Adrenal gland (tissue), 12 donors: ENCODE results near the gene PSIP1. TPM values are rescaled to one million over a fixed set of nuclear protein-coding genes. Genes with fewer than 3 reads are reported as not detected.
A peak's percentile ranks its signal among the peaks of the same experiment; 100 is the strongest.
"Not testable (repeated sequence)": the region's sequence is repeated elsewhere in the genome, so short reads cannot be mapped to it uniquely, and the experiment has no call there.

Experiments
- DNase-seq, 7 donors: peaks; one replicate each; pipeline ENCODE4 v3.0.0-alpha.2; 2019 to 2020
- H3K27ac ChIP-seq, 5 donors: fragments of 200-600 bp; sonication (generic) in 4 of 5; 1 replicate in 3 of 5; 2 replicates in 2 of 5; pipeline versions ENCODE4 v1.5.1 to v1.8.0; 2016 to 2020; ENCODE audit warnings: mild to moderate bottlenecking in 1 of 5
- H3K27me3 ChIP-seq: fragments of 200-600 bp; 2 replicates; pipeline ENCODE4 v1.8.0; 2021
- H3K36me3 ChIP-seq, 2 donors: fragments of 200-600 bp; replicated peaks in 1 of 2; 1 replicate in 1 of 2; 2 replicates in 1 of 2; pipeline versions ENCODE4 v1.5.1 to v1.8.0; 2018 to 2022
- H3K4me1 ChIP-seq, 2 donors: fragments of 200-600 bp; replicated peaks in 1 of 2; 1 replicate in 1 of 2; 2 replicates in 1 of 2; pipeline versions ENCODE4 v1.5.1 to v1.8.0; 2018 to 2021
- H3K4me3 ChIP-seq, 4 donors: fragments of 200-600 bp; sonication (generic) in 3 of 4; one replicate each; pipeline ENCODE4 v1.5.1; 2016 to 2018
- H3K9me3 ChIP-seq, 3 donors: fragments of 200-600 bp; sonication (generic) in 1 of 3; replicated peaks in 1 of 3; 1 replicate in 2 of 3; 2 replicates in 1 of 3; pipeline versions ENCODE4 v1.5.1 to v1.8.0; 2016 to 2021
- CTCF ChIP-seq, 6 experiments: fragments of 450-650 bp in 4 of 6; fragments of 200-600 bp in 2 of 6; sonication (generic) in 1 of 6; IDR thresholded peaks; 1 replicate in 5 of 6; 2 replicates in 1 of 6; pipeline versions ENCODE4 v1.5.1 to v1.8.0; 2016 to 2021; ENCODE audit warnings: antibody characterized with exemption in 6 of 6, mild to moderate bottlenecking in 2 of 6, moderate library complexity in 1 of 6
- POLR2A ChIP-seq, 2 donors: fragments of 450-650 bp; IDR thresholded peaks; one replicate each; pipeline ENCODE4 v1.6.1; 2017; ENCODE audit warnings: antibody characterized with exemption in 2 of 2, mild to moderate bottlenecking in 2 of 2, moderate library complexity in 1 of 2
- WGBS, 4 donors: extraction: QIAGEN DNeasy Blood & Tissue Kit in 2 of 4; methylation state at CpG; one replicate each; pipeline versions ENCODE4 v1.1.5 to v1.1.7; 2013 to 2017; 5-methylcytosine and 5-hydroxymethylcytosine counted together
- intact Hi-C, 2 donors: fragments of 100-400 bp; cut with DNase I; formaldehyde crosslinking; loops; one replicate each; pipeline versions ENCODE4 v1.14.1 to v1.15.0; 2022 to 2023
- polyA plus RNA-seq, 3 donors: library from polyadenylated mRNA; stranded (reverse); fragments of 200-250 nt in 2 of 3; fragments of 350-450 nt in 1 of 3; fragmentation: Illumina TruSeq in 1 of 3; extraction: RNeasy Lipid Tissue Mini Kit (QIAGEN cat#74804) in 1 of 3; gene quantifications; one replicate each; pipeline ENCODE4 v1.2.3, GENCODE V29; 2013 to 2014
- total RNA-seq, 9 donors: library from RNA; depleted of rRNA in 4 of 9; stranded (reverse); fragments of >200 nt in 4 of 9; fragments of 120-200 nt in 1 of 9; fragmentation: NEBNext Ultra II Directional in 1 of 9; extraction: Animal tissue kit (Norgen Biotek cat#: 25700) in 1 of 9; gene quantifications; one replicate each; pipeline versions ENCODE4 v1.1.0 to v1.2.4, GENCODE V29; 2013 to 2023
- donor health status: healthy with polysubstance abuse.
- donor health status: Bipolar disorder and iron deficiency.
- donor health status: DM: yes; HTN: yes; CAD: no.
- donor health status: DM: no; HTN: no; CAD: no.
- donor health status: DM: no; HTN: no; CAD: no.
- donor health status: DM: yes; HTN: yes; CAD: no.

The PSIP1 gene
- total and polyA plus RNA-seq, 12 donors, result 25.0 to 132 (median 40.3) TPM

GRCh38 chr9:15433191-15433590 lies 77.6 kb downstream of the PSIP1 start:
- TF ChIP-seq POLR2A (IDR thresholded peaks at IDR 0.05) (no peak), CTCF (IDR thresholded peaks at IDR 0.05) (no peak)
- H3K27me3 ChIP-seq, result no peaks in the 10 kb centered on the region
- H3K4me3 ChIP-seq, result no peak overlapping the region
- peaks cover 0 to 22% of the 10 kb centered on the region in 2 donors for H3K36me3 ChIP-seq
- no peak for DNase-seq
- H3K27ac ChIP-seq, result no peak overlapping the region
- WGBS, 4 donors, result 63 to 70% (median 64%) methylated on average over 4 of the region's 4 CpGs
- peaks cover 15 to 22% of the 10 kb centered on the region in 2 donors for H3K4me1 ChIP-seq
- no peaks in the 10 kb centered on the region for H3K9me3 ChIP-seq
- intact Hi-C loops, result no loop called here

GRCh38 chr9:15430920-15431844 lies 79.6 kb downstream of the PSIP1 start:
- H3K4me3 ChIP-seq, result no peak overlapping the region
- TF ChIP-seq POLR2A (IDR thresholded peaks at IDR 0.05) (no peak), CTCF (IDR thresholded peaks at IDR 0.05) (no peak)
- intact Hi-C loops, result no loop called here
- no peaks in the 10 kb centered on the region for H3K27me3 ChIP-seq
- peaks cover 0 to 16% of the 10 kb centered on the region in 2 donors for H3K36me3 ChIP-seq
- H3K9me3 ChIP-seq, result no peaks in the 10 kb centered on the region
- peak overlapping the region in 2 of 5 donors; percentile 20 to 46 for H3K27ac ChIP-seq
- H3K4me1 ChIP-seq, result peaks cover 18 to 40% of the 10 kb centered on the region in 2 donors
- 25 to 39% (median 36%) methylated on average over 5 of the region's 5 CpGs for WGBS, 4 donors
- peak in 4 of 7 donors; percentile 33 to 41 (median 34) for DNase-seq

GRCh38 chr9:15427702-15428101 lies 83.1 kb downstream of the PSIP1 start:
- intact Hi-C loops, result loop anchor here in 1 of 2 donors (10.0 kb wide), 1 partner anchor 123 kb away; the partner anchor contains the start of gene TTC39B
- not testable (repeated sequence) for H3K27ac ChIP-seq, H3K9me3 ChIP-seq, H3K4me3 ChIP-seq, H3K27me3 ChIP-seq, DNase-seq
- 84 to 94% (median 88%) methylated on average over 7 of the region's 7 CpGs for WGBS, 4 donors
- H3K4me1 ChIP-seq, result peaks cover 32 to 59% of the 10 kb centered on the region in 2 donors
- H3K36me3 ChIP-seq, result peaks cover 0 to 14% of the 10 kb centered on the region in 2 donors

GRCh38 chr9:15426019-15426418 lies 84.8 kb downstream of the PSIP1 start:
- peak in 4 of 7 donors; percentile 32 to 54 (median 44) for DNase-seq
- Histone ChIP-seq H3K4me1 (peaks cover 31 to 54% of the 10 kb centered on the region in 2 donors), H3K27ac (peak overlapping the region in 2 of 5 donors; percentile 20 to 36), H3K4me3 (no peak overlapping the region), H3K9me3 (no peaks in the 10 kb centered on the region), H3K27me3 (no peaks in the 10 kb centered on the region), H3K36me3 (peaks cover 0 to 14% of the 10 kb centered on the region in 2 donors)
- TF ChIP-seq POLR2A (IDR thresholded peaks at IDR 0.05), result peak in 1 of 2 donors; percentile 13
- no peak for TF ChIP-seq CTCF (IDR thresholded peaks at IDR 0.05)
- intact Hi-C loops, result loop anchor here in 1 of 2 donors (10.0 kb wide), 1 partner anchor 121 kb away; the partner anchor contains the start of gene TTC39B
- WGBS, 4 donors, result 30 to 61% (median 45%) methylated on average over 8 of the region's 8 CpGs
